HepG2 (cell line): ENCODE measurements around the gene CPLANE1. TPM values are rescaled to one million over a fixed set of nuclear protein-coding genes. Genes with fewer than 3 reads are reported as not detected.

Experiments used
- ATAC-seq: fragments of 200-7000 bp; cut with Tn5 transposase; 3 replicates; pipeline ENCODE4 v1.9.1; 2020; ENCODE audit warnings: mild to moderate bottlenecking, moderate library complexity
- BruUV-seq: library from RNA; stranded (reverse); fragments of 400-500 nt; replicated peaks from 2 replicates; lab custom pipeline; 2021; lab: Mats Ljungman, UMichigan
- CTCF ChIA-PET: fragments of 300-600 bp; formaldehyde crosslinking; extraction: SDS; loops from one replicate; lab custom pipeline; 2021; ENCODE audit warnings: low total read pairs, inconsistent platforms, low intra/inter-chr PET ratio; lab: Yijun Ruan, JAX
- POLR2A ChIA-PET: fragments of 350-600 bp; sonication (Branson Sonifier 250); formaldehyde crosslinking; loops from one replicate; lab custom pipeline; 2020; ENCODE audit warnings: antibody characterized with exemption, inconsistent platforms; lab: Yijun Ruan, JAX
- DNase-seq: peaks from one replicate; pipeline ENCODE4 v3.0.0-alpha.2; 2015; ENCODE audit warnings: low spot score
- FAIRE-seq: peaks from 3 replicates; lab custom pipeline; 2011; peaks lifted over from hg19 to GRCh38; lab: Jason Lieb, UNC
- H2AFZ ChIP-seq: one replicate; pipeline ENCODE4 v1.6.1; 2011; ENCODE audit warnings: low read length, inconsistent platforms
- H3K27ac ChIP-seq: fragments of 300-600 bp; 3 replicates; pipeline ENCODE4 v1.8.0; 2011; ENCODE audit warnings: mixed run types, mild to moderate bottlenecking, mixed read lengths, low read length, inconsistent platforms; ENCODE audit not compliant: insufficient read depth; ENCODE audit errors: extremely low read length
- H3K27me3 ChIP-seq, 2 experiments: fragments of 200-600 bp in 1 of 2; 2 replicates in 1 of 2; 3 replicates in 1 of 2; pipeline versions ENCODE4 v1.6.0 to v1.8.0; 2011; ENCODE audit warnings: low read length in 2 of 2, mild to moderate bottlenecking in 2 of 2, moderate library complexity in 2 of 2, inconsistent platforms in 1 of 2; ENCODE audit not compliant: insufficient read depth in 2 of 2, control insufficient read depth in 1 of 2
- H3K36me3 ChIP-seq, 2 experiments: fragments of 200-600 bp in 1 of 2; replicated peaks in 1 of 2; 2 replicates in 1 of 2; 3 replicates in 1 of 2; pipeline versions ENCODE4 v1.5.1 to v1.8.0; 2011; ENCODE audit warnings: low read length in 2 of 2, inconsistent platforms in 1 of 2; ENCODE audit not compliant: insufficient read depth in 2 of 2, control insufficient read depth in 1 of 2
- H3K4me1 ChIP-seq: 2 replicates; pipeline ENCODE4 v1.5.1; 2012; ENCODE audit warnings: low read length, inconsistent platforms; ENCODE audit not compliant: insufficient read depth
- H3K4me2 ChIP-seq: 2 replicates; pipeline ENCODE4 v1.6.0; 2011; ENCODE audit warnings: low read depth, low read length, inconsistent platforms
- H3K4me3 ChIP-seq, 3 experiments: fragments of 200-600 bp in 1 of 3; sonication (generic), shearing (Covaris generic) in 1 of 3; replicated peaks in 1 of 3; 2 replicates each; pipeline ENCODE4 v1.5.1; 2011 to 2016; ENCODE audit warnings: low read length in 3 of 3, inconsistent platforms in 2 of 3, low read depth in 2 of 3, mild to moderate bottlenecking in 2 of 3, control low read depth in 1 of 3, mixed read lengths in 1 of 3; ENCODE audit not compliant: insufficient read depth in 1 of 3
- H3K79me2 ChIP-seq: one replicate; pipeline ENCODE4 v1.6.1; 2011; ENCODE audit warnings: low read length, inconsistent platforms; ENCODE audit not compliant: insufficient read depth
- H3K9ac ChIP-seq: 2 replicates; pipeline ENCODE4 v1.6.0; 2011; ENCODE audit warnings: mild to moderate bottlenecking, low read depth, low read length, inconsistent platforms; ENCODE audit not compliant: insufficient read depth
- H3K9me3 ChIP-seq: 2 replicates; pipeline ENCODE4 v1.5.1; 2012; ENCODE audit warnings: mild to moderate bottlenecking, low read length
- H4K20me1 ChIP-seq: 2 replicates; pipeline ENCODE4 v1.6.0; 2011; ENCODE audit warnings: inconsistent platforms, mild to moderate bottlenecking, low read length, moderate library complexity; ENCODE audit not compliant: insufficient read depth
- ARID4A ChIP-seq: sonication (generic); formaldehyde crosslinking; IDR thresholded peaks from 2 replicates; pipeline ENCODE4 v1.5.0; 2020; ENCODE audit warnings: mild to moderate bottlenecking, missing genetic modification reagents, borderline replicate concordance
- GABPB1 ChIP-seq: IDR thresholded peaks from 2 replicates; pipeline ENCODE4 v1.6.1; 2016; ENCODE audit warnings: mild to moderate bottlenecking, missing genetic modification reagents, moderate library complexity, missing compliant biosample characterization
- HOMEZ ChIP-seq: IDR thresholded peaks from 2 replicates; pipeline ENCODE4 v1.6.1; 2016; ENCODE audit warnings: low read depth
- HOXA9 ChIP-seq: sonication (generic); formaldehyde crosslinking; IDR thresholded peaks from 2 replicates; pipeline ENCODE4 v1.8.1; 2022; ENCODE audit warnings: missing genetic modification reagents, mild to moderate bottlenecking, moderate library complexity, borderline replicate concordance
- MTA1 ChIP-seq: sonication (generic); formaldehyde crosslinking; IDR thresholded peaks from 2 replicates; pipeline ENCODE4 v1.4.0; 2020; ENCODE audit warnings: missing genetic modification reagents, mild to moderate bottlenecking, borderline replicate concordance
- MZF1 ChIP-seq: sonication (generic); formaldehyde crosslinking; IDR thresholded peaks from 2 replicates; pipeline ENCODE4 v1.8.1; 2023; ENCODE audit warnings: mild to moderate bottlenecking, missing genetic modification reagents, borderline replicate concordance
- NONO ChIP-seq, 2 experiments: fragments of 450-650 bp in 1 of 2; sonication (generic) in 1 of 2; formaldehyde crosslinking in 1 of 2; IDR thresholded peaks in 1 of 2; conservative IDR thresholded peaks in 1 of 2; 2 replicates each; pipeline versions ENCODE4 v1.6.1 to v1.8.0; 2017 to 2022; ENCODE audit warnings: mild to moderate bottlenecking in 1 of 2, missing genetic modification reagents in 1 of 2, moderate library complexity in 1 of 2
- PCBP2 ChIP-seq: fragments of 200-400 bp; formaldehyde crosslinking; optimal IDR thresholded peaks from 2 replicates; pipeline ENCODE3; 2018; ENCODE audit warnings: low read length, low read depth; ENCODE audit not compliant: poor library complexity, severe bottlenecking
- PREB ChIP-seq: sonication (generic); formaldehyde crosslinking; IDR thresholded peaks from 2 replicates; pipeline ENCODE4 v1.4.0; 2020; ENCODE audit warnings: missing genetic modification reagents
- PRMT3 ChIP-seq: sonication (generic); formaldehyde crosslinking; IDR thresholded peaks from 2 replicates; pipeline ENCODE4 v1.8.1; 2022; ENCODE audit warnings: low read depth, mild to moderate bottlenecking, moderate library complexity, missing genetic modification reagents, borderline replicate concordance
- ZKSCAN1 ChIP-seq: fragments of 150-350 bp; IDR thresholded peaks from 2 replicates; pipeline ENCODE4 v1.6.1; 2014; ENCODE audit warnings: low read length
- ZNF317 ChIP-seq: sonication (generic); formaldehyde crosslinking; IDR thresholded peaks from 2 replicates; pipeline ENCODE4 v1.5.0; 2020; ENCODE audit warnings: mild to moderate bottlenecking, missing genetic modification reagents
- ZNF331 ChIP-seq: sonication (generic); formaldehyde crosslinking; IDR thresholded peaks from 2 replicates; pipeline ENCODE4 v1.4.0; 2020; ENCODE audit warnings: missing genetic modification reagents
- ZNF615 ChIP-seq: sonication (generic); formaldehyde crosslinking; IDR thresholded peaks from 2 replicates; pipeline ENCODE4 v1.5.0; 2020; ENCODE audit warnings: mild to moderate bottlenecking, missing genetic modification reagents, borderline replicate concordance
- ZNF639 ChIP-seq: conservative IDR thresholded peaks from 2 replicates; pipeline ENCODE4 v1.6.1; 2018; ENCODE audit warnings: missing genetic modification reagents
- WGBS: methylation state at CpG from one replicate; pipeline ENCODE4 v1.1.6; 2017; ENCODE audit warnings: low lambda C conversion rate; 5-methylcytosine and 5-hydroxymethylcytosine counted together
- in situ Hi-C: cut with HindIII; loops from 2 replicates; pipeline ENCODE4 v1.10.0; 2017; ENCODE audit warnings: low pct_unique_long_range_greater_than_20kb; ENCODE audit not compliant: extremely low pct_ligation_motif_present
- intact Hi-C: fragments of 100-400 bp; cut with micrococcal nuclease; formaldehyde crosslinking; loops from one replicate; pipeline ENCODE4 v1.10.0; 2022; ENCODE audit not compliant: unreplicated experiment
- polyA plus RNA-seq, 8 experiments: library from polyadenylated mRNA; depleted of rRNA in 3 of 8; stranded (reverse) in 7 of 8; unstranded in 1 of 8; fragments of >200 nt; fragmentation: Illumina TruSeq in 4 of 8; extraction: Trizol in 4 of 8; gene quantifications; 2 replicates each; pipeline versions ENCODE4 v1.2.1 to v1.2.3, GENCODE V29; 2011 to 2016; ENCODE audit warnings: low read depth in 4 of 8, missing spikeins in 1 of 8, mixed read lengths in 1 of 8; ENCODE audit not compliant: insufficient read depth in 1 of 8
- total RNA-seq, 5 experiments: library from RNA; depleted of rRNA; stranded (reverse); fragments of >200 nt; fragmentation: Illumina TruSeq; extraction: Trizol; gene quantifications; 2 replicates each; pipeline ENCODE4 v1.2.3, GENCODE V29; 2016; ENCODE audit warnings: low read depth in 1 of 5

CPLANE1 gene
- total and polyA plus RNA-seq, 2 of the 13 experiments (the other 11 are each of a cell fraction or from before 2014, with no cell fraction given): 6.3 to 9.9 TPM

GRCh38 chr5:37121027-37121426, 128.1 kb downstream of the CPLANE1 start:
- H3K36me3 ChIP-seq: peaks cover 0 to 12% of the 10 kb centered on the region in 2 experiments; a peak in 2 of 5 replicates
- FAIRE-seq: no peak
- H3K79me2 ChIP-seq: no peaks in the 10 kb centered on the region
- intact Hi-C loops: no loop called here
- H4K20me1 ChIP-seq: no peaks in the 10 kb centered on the region
- no peaks in the 10 kb centered on the region for H3K9me3 ChIP-seq
- no peaks in the 10 kb centered on the region for H3K4me1 ChIP-seq
- no TSS peak for BruUV-seq
- CTCF ChIA-PET: no interaction called here
- no peak overlapping the region for H3K27ac ChIP-seq
- H3K4me3 ChIP-seq: no peak overlapping the region
- in situ Hi-C loops: no loop called here
- 94% methylated on average over 1 of the region's 1 CpG for WGBS
- POLR2A ChIA-PET: no interaction called here
- no peak overlapping the region for H3K9ac ChIP-seq
- no peak for DNase-seq
- H3K27me3 ChIP-seq: no peaks in the 10 kb centered on the region
- no peak overlapping the region for H3K4me2 ChIP-seq
- ATAC-seq: no peak
- no peak overlapping the region for H2AFZ ChIP-seq
- TF ChIP-seq PREB (CRISPR knock-in tag) (no peak), PRMT3 (CRISPR knock-in tag) (no peak), GABPB1 (CRISPR knock-in tag) (no peak), ARID4A (CRISPR knock-in tag) (no peak), NONO (IDR thresholded peaks at IDR 0.05) (no peak), NONO (CRISPR knock-in tag; conservative IDR thresholded peaks at IDR 0.05) (no peak), HOMEZ (CRISPR knock-in tag) (no peak), ZNF615 (CRISPR knock-in tag) (no peak), MZF1 (no peak), ZNF639 (CRISPR knock-in tag) (no peak), PCBP2 (no peak), ZKSCAN1 (no peak), HOXA9 (CRISPR knock-in tag) (no peak), ZNF331 (CRISPR knock-in tag) (no peak), MTA1 (CRISPR knock-in tag) (no peak), ZNF317 (CRISPR knock-in tag) (no peak)
